Ureter (tissue), 1 donor: ENCODE results near the gene CRISPLD2. TPM values are rescaled to one million over a fixed set of nuclear protein-coding genes. Genes with fewer than 3 reads are reported as not detected.
A peak's percentile ranks its signal among the peaks of the same experiment; 100 is the strongest.
"Not testable (repeated sequence)": the region's sequence is repeated elsewhere in the genome, so short reads cannot be mapped to it uniquely, and the experiment has no call there.

Experiments used
- DNase-seq: peaks from one replicate; pipeline ENCODE4 v3.0.0-alpha.2; 2020; ENCODE audit warnings: low spot score
- total RNA-seq: library from RNA; stranded (reverse); gene quantifications from one replicate; pipeline ENCODE4 v1.2.4, GENCODE V29; 2023
- donor health status: DM: yes; HTN: yes; CAD: no.

CRISPLD2 gene
- total RNA-seq, 1 donor from 2014 or later, result 192 TPM

DNA sequence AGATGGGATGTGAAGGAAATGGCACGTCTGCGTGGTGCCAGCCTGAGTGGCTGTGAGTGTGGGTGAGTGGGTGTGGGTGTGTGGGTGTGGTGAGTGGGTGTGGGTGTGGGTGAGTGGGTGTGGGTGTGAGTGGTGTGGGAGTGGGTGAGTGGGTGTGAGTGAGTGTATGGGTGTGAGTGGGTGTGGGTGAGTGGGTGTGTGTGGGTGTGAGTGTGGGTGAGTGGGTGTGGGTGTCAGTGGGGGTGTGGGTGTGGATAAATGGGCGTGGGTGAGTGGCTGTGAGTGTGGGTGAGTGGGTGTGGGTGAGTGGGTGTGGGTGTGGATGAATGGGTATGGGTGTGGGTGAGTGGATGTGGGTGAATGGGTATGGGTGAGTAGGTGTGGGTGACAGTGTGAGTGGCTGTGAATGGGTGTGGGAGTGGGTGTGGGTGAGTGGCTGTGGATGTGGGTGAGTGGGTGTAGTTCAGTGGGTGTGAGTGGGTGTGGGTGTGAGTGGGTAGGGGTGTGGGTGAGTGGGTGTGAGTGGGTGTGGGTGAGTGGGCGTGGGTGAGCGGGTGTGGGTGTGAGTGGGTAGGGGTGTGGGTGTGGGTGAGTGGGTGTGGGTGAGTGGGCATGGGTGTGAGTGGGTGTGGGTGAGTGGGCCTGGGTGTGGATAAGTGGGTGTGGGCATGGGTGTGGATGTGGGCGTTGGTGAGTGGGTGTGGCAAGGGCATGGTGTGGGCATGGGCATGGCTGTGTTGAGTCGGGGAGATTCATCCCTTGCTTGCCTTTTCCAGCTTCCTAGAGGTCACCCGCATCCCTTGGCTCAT is 110.7 kb downstream of the CRISPLD2 start:
- no peak for DNase-seq

- DNase-seq, result no peak
Observed at GRCh38 chr16:84931107-84931494, 111.3 kb downstream of the CRISPLD2 start.

- DNase-seq, result no peak
Observed at GRCh38 chr16:84931506-84931905, 111.7 kb downstream of the CRISPLD2 start.

- no peak for DNase-seq
Observed at GRCh38 chr16:84932681-84933080, 112.9 kb downstream of the CRISPLD2 start.

- no peak for DNase-seq
Observed at GRCh38 chr16:84933774-84934631, 114.2 kb downstream of the CRISPLD2 start.

DNA sequence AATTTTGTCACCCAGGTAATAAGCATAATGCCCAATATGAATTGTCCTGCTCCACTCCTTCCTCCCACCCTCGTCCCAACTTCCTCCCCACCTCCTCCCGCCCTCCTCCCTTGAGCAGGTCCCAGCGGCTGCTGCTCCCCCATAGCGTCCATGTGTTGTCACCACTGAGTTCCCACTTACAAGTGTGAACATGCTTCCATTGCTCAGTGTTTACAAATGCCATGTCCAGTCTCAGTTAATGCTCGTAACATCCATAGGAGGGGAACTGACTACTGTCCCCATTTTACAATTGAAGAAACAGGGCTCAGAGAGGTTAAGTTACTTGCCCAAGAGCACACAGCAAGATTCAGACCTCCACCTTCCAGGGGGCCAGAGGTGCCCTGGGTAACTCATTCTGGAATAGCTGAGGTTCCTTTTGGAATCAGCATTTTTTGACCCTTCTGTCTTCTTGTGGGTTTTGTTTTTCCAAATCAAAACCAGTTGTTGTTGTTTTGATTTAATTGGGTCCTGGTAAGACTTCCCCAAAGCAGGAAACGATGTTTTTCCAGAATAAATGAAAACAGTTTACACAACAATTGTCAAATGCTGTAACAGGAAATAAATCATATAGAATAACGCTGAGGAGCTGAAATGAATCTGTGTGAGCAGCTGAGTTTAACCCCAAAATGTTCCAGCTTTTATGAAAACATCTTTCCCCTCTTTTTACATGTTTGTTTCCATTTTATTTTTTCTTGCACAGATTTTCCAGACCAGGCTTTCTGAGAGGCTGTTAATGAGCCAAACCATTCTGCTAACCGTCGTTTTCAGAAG is 117.6 kb downstream of the CRISPLD2 start:
- no peak for DNase-seq

GRCh38 chr16:84938616-84939015 is 118.8 kb downstream of the CRISPLD2 start:
- DNase-seq, result not testable (repeated sequence)

DNA sequence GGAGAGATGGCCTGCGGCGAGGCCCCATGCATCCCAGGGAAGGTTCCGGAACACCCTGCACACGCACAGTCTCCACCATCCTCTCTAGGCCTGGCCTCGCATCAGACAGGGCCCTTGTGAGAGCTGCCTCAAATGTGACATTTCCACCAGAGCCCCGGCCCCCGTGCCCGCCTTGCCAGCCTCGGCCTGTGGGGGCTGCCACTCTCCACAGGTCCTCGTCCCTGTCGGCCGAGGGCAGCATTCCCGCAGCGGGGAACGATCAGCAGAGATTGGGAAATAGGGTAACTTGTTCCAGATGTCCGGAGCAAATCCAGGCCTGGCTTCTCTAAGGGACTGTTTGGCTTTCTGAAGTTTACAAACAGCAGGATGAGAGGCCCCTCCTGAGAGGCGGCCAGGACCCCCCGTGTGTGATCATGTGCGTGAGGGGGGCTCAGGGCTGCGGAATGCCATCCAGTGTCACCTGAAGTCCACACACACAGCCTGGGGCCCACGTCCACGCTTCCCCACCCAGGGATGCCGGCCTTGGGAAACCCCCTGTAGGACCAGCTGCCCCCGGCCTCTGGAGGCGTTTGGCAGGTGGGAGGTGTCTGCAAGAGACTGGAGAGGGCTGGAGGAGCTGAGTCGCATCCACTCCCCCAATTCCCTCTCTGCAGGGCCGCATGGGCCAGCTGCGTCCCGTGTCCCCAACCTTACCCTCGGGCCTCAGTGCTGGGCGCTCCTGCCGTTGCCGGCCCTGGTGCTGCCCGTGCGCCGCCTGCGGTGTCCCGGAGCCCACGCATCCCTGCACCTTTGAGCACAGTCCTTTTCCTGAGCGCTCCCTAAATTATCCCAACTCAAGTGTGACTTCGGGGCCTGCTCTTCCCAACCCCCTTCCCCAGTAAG is 121.1 kb downstream of the CRISPLD2 start:
- DNase-seq, result no peak

- no peak for DNase-seq
Observed at GRCh38 chr16:84941921-84942320, 122.1 kb downstream of the CRISPLD2 start.

DNA sequence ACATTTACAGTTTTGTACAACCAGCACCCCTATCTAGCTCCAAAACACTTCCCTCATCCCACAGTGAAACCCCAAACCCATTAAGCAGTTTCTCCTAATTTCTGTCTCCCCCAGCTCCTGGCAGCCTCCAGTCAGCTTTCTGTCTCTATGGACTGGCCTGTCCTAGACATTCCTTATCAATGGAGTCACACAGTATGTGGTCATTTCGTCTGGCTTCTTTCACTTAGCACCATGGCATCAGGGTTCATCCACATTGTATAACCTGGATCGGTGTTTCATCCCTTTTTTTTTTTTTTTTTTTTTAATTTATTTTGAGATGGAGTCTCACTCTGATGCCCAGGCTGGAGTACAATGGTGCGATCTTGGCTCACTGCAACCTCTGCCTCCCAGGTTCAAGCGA is 123.0 kb downstream of the CRISPLD2 start:
- no peak for DNase-seq

GRCh38 chr16:84943620-84944019 is 123.8 kb downstream of the CRISPLD2 start:
- DNase-seq, result no peak

GRCh38 chr16:84947022-84947421 is 127.2 kb downstream of the CRISPLD2 start:
- DNase-seq, result peak; percentile 73

DNA sequence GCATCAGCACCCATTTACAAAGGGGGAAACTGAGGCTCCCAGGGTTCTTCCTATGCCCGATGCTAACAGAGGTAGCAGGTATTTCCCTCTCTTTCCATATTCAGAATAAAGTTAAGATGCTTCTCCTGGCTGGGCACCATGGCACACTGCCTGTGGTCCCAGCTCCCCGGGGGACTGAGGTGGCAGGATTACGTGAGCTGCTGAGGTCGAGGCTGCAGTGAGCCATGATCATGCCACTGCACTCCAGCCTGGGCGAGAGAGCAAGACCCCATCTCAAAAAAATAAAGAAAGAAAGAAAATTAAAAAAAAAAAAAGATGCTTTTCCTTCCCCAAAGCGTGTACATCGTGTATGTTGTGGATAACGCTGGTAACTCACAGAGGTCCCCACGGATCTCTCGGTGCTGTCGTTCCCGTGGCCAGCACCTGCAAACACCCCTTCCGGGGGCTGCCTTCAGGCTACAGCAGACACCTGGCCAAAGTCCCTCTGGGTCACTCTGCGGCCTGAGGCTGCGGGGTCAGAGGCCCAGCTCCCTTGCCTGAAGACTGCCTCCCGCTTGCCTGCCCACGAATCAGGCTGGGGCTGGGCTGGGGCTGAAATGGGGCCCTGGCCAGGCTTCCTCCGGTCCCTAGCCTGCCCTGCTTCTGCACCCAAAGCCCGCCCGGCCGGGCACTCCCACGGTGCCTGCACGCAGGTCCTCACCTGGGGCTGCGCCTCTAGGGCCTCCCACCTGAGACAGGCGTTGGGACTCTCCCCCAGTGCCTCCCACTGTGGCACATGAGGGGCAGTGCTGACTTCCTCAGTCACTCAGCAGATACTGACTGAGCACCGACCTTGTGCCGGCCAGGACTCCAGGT is 128.4 kb downstream of the CRISPLD2 start:
- DNase-seq, result no peak

- DNase-seq, result no peak
Observed at GRCh38 chr16:84948851-84949610, 129.2 kb downstream of the CRISPLD2 start.

GRCh38 chr16:84949772-84950436 is 130.1 kb downstream of the CRISPLD2 start:
- no peak for DNase-seq

- no peak for DNase-seq
Observed at GRCh38 chr16:84950906-84951305, 131.1 kb downstream of the CRISPLD2 start.

- DNase-seq, result peak; percentile 89
Observed at GRCh38 chr16:84952335-84953189, 132.8 kb downstream of the CRISPLD2 start.
